GM21515 (cell line): Measurements from ENCODE around the gene HSD17B10.
"Not testable (repeated sequence)": the region's sequence is repeated elsewhere in the genome, so short reads cannot be mapped to it uniquely, and the experiment has no call there.

ENCODE experiments used
- ATAC-seq: cut with Tn5 transposase; IDR thresholded peaks from one replicate; pipeline ENCODE4 v1.9.1; 2021; ENCODE audit not compliant: unreplicated experiment

The HSD17B10 gene

GRCh38 chrX:53438174-53438831 is 4.1 kb upstream of the HSD17B10 start:
- no peak for ATAC-seq

GRCh38 chrX:53437206-53437605 is 3.0 kb upstream of the HSD17B10 start:
- no peak for ATAC-seq

GRCh38 chrX:53435997-53436396 is 1.8 kb upstream of the HSD17B10 start:
- ATAC-seq: no peak

- no peak for ATAC-seq
Observed at GRCh38 chrX:53430231-53430630, 3.9 kb downstream of the HSD17B10 start.

GRCh38 chrX:53429755-53430154 is 4.4 kb downstream of the HSD17B10 start:
- no peak for ATAC-seq

- ATAC-seq: no peak
Observed at GRCh38 chrX:53422861-53423306, 11.3 kb downstream of the HSD17B10 start, which contains the start of gene RIBC1. Gene RIBC1 (plus strand): TSS chrX:53422873. CDS start chrX:53426277, 3,404 bp downstream.

GRCh38 chrX:53422086-53422860 is 11.9 kb downstream of the HSD17B10 start, which contains the start of gene SMC1A:
Gene SMC1A (minus strand): TSS chrX:53422654. CDS start chrX:53422600, 54 bp downstream.
- ATAC-seq: peak; percentile 91

GRCh38 chrX:53421772-53422085 is 12.4 kb downstream of the HSD17B10 start:
- ATAC-seq: peak; percentile 9

GRCh38 chrX:53421125-53421524 is 13.0 kb downstream of the HSD17B10 start:
- no peak for ATAC-seq

- ATAC-seq: not testable (repeated sequence)
Observed at GRCh38 chrX:53420351-53420750, 13.8 kb downstream of the HSD17B10 start.

- no peak for ATAC-seq
Observed at GRCh38 chrX:53412446-53412845, 21.7 kb downstream of the HSD17B10 start.

- ATAC-seq: no peak
Observed at GRCh38 chrX:53403535-53403934, 30.6 kb downstream of the HSD17B10 start.

GRCh38 chrX:53398216-53398615 is 36.0 kb downstream of the HSD17B10 start:
- no peak for ATAC-seq

GRCh38 chrX:53395605-53396298 is 38.4 kb downstream of the HSD17B10 start:
- ATAC-seq: no peak

GRCh38 chrX:53383376-53384076 is 50.6 kb downstream of the HSD17B10 start:
- no peak for ATAC-seq
